Fibroblast of lung (primary cell): ENCODE data around the gene TMED9.

Experiments
- CTCF ChIP-seq, 2 donors: IDR thresholded peaks in 1 of 2; conservative IDR thresholded peaks in 1 of 2; 1 replicate in 1 of 2; 2 replicates in 1 of 2; pipeline ENCODE4 v1.5.1; 2011 to 2012; ENCODE audit warnings: low read length in 2 of 2, control low read depth in 1 of 2, inconsistent platforms in 1 of 2, low read depth in 1 of 2, mild to moderate bottlenecking in 1 of 2
- EZH2 ChIP-seq: IDR thresholded peaks from 2 replicates; pipeline ENCODE4 v1.5.1; 2012; ENCODE audit warnings: low read length, control low read depth, mild to moderate bottlenecking; ENCODE audit errors: missing control alignments

- TF ChIP-seq CTCF (conservative IDR thresholded peaks at IDR 0.05 in 1 of 2, IDR thresholded peaks at IDR 0.05 in 1 of 2; ENCODE audit: low read depth in 1 of 2, low read length in 2 of 2) (no peak), EZH2 (no peak)
Measured at GRCh38 chr5:177575488-177575887, 16.5 kb upstream of the TMED9 start.
